Renal pelvis (tissue), 4 donors: ENCODE data around the gene RPS6KA5. TPM values are rescaled to one million over a fixed set of nuclear protein-coding genes. Genes with fewer than 3 reads are reported as not detected.
"Not testable (repeated sequence)": the region's sequence is repeated elsewhere in the genome, so short reads cannot be mapped to it uniquely, and the experiment has no call there.

Experiments used
- DNase-seq: peaks from one replicate; pipeline ENCODE4 v3.0.0-alpha.2; 2013
- polyA plus RNA-seq, 3 donors: library from polyadenylated mRNA; unstranded; fragments of 120-200 nt; gene quantifications; one replicate each; pipeline ENCODE4 v1.2.1, GENCODE V29; 2013; ENCODE audit not compliant: insufficient read length in 3 of 3

The RPS6KA5 gene
- polyA plus RNA-seq, 3 donors, result 6.7 to 7.8 (median 7.7) TPM

DNA sequence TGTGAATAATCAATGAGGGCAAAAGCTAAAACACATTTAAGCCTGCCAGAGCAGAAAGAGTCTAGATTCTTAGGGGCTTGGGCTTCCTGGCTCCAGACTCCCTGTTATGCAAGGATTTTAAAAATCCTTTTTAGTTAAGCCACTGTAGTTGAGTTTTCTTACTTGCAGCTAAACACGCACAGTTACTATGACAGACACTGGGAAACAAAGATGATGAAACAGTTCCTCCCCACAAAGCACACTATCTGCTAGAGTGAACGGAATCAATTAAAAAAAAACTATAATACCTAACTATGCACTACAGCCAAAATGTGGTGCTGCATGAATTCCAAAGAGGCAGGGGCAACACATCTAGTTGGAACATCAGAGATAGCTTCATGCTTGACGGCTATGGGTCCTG is 28.2 kb downstream of the RPS6KA5 start:
- DNase-seq, result no peak

DNA sequence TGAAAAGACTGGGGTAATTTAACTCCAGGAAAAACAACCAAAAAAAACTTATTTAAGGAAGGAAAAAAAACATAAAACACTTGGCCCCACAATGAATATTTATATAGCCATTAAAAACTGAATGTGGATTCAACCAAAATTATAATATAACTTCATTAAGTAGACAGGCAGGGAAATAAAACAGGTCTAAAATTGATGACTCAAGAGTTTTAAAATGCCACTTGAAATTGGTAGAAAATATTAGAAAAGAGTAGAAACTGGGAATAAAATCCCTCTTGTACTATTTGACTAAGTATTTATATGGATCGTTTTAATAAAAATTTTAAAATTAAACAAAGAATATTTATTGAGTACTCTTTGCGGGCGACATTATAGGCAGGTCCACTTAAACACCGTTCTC is 28.8 kb downstream of the RPS6KA5 start:
- no peak for DNase-seq

DNA sequence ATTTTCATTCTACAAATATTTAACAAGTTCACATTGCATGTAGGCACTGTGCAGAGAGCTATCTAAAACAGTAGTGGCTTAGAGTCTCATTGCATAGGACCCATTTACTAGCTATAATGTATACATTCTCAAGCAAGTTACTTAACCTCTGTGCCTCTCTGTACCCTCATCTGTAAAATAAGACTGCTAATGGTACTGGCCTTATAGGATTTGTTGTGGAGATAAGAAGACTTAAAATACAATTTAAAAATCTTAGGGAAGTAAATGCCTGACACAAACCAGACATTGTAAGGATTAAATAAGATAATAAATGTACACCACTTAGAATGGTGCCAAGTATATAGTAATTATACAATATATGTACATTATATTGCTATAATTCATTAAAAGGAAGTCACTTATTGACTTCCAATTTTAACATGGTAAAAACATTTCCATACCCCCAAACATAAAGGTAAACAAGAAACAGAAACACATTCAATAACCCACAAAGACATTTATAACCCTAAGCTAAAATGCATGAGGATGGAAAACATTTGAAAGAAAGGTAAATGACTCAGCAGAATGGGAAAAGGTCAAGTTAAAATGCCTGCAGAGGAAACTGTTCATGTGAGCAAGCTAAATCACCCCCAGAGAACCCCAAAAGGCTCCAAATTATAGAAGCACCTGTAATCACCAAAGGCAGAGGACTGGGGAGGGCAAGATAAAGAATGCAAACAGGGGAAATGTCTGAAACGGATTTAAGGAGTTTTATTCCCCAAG is 30.8 kb downstream of the RPS6KA5 start:
- no peak for DNase-seq

DNA sequence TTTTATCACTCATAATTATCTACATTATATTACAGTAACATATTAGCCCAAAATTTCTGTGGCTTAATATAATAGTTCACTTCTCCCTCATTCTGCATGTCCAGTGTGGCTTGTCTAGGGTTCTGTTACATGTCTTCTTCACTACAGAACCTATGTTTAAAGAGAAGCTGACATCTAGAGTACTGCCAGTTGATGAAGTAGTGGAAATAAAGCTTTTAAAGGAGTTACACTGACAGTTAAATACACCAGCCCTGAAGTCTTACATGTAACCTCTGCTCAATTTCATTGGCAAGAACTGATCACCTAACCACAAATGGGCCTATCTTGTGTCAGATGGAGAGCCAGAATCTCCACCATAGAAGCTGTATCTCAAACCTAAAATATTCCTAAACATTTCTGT is 32.9 kb downstream of the RPS6KA5 start:
- no peak for DNase-seq

DNA sequence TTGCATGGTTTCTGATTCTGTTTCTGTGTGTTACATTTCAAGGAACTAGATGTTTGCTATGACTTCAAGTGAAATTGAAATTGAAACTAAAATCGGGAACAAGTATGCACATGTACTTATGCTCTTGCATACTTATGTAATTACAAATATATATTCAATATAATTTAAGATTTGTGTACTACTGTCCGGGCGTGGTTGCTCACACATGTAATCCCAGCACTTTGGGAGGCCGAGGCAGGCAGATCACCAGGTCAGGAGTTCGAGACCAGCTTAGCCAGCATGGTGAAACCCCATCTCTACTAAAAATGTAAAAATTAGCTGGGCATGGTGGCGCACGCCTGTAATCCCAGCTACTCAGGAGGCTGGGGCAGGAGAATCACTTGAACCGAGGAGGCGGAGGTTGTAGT is 37.8 kb downstream of the RPS6KA5 start:
- not testable (repeated sequence) for DNase-seq

DNA sequence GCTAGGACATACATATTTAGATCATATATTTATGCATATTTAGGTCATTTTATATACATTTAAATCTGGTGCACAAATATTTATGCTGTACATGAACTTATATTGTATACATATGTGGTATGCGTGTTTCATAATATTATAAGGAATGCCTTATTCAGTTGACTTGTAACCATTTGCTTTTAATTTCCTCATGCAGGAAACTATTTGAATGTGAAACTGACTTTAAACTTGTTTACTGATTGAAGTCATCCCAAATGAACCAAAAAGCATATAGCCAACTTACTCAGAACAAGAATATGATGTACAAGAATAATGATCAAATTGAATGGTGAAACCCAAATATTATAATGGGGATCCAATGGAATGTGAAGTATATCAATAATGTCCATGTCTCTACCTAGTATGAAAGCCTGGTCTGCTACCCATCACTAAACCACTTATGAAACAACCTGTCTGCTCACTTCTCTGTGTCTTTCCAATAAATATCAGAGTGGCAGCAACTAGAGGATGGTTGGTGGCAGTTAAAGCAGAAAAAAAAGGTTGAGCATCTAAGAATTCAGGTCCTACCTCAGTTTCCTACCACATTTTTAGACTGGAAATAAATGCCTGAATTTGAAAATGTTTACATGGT is 38.3 kb downstream of the RPS6KA5 start:
- DNase-seq, result no peak

DNA sequence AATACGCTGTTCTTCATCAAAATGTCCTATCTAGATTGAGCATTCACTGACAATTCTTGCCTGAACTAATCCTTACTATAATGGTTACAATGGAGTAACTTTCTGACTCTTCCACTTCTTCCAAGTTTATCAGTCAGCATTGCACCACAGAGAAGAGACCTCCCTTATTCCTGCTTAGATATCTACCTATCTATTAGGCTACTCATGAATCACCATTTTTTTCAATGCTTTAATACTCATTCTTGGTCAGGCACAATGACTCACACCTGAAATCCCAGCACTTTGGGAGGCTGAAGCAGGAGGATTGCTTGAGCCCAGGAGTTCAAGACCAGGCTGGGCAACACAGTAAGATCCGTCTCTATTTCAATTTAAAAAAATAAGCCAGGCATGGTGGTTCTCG is 39.3 kb downstream of the RPS6KA5 start:
- DNase-seq, result no peak

DNA sequence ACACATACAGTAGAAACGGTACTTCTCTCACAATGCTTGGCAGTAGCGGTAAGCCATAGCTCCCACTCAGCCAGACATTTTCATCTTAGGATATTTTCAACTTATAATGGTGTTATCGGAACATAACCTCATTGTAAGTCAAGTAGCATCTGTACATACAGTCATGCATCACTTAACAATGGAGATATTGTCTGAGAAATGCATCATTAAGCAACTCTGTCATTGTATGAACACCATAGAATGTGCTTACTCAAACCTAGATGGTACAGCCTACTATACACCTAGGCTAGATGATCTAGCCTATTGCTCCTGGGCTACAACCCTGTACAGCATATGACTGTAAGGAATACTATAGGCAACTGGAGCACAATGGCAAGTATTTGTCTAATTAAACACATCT is 40.8 kb downstream of the RPS6KA5 start:
- no peak for DNase-seq

DNA sequence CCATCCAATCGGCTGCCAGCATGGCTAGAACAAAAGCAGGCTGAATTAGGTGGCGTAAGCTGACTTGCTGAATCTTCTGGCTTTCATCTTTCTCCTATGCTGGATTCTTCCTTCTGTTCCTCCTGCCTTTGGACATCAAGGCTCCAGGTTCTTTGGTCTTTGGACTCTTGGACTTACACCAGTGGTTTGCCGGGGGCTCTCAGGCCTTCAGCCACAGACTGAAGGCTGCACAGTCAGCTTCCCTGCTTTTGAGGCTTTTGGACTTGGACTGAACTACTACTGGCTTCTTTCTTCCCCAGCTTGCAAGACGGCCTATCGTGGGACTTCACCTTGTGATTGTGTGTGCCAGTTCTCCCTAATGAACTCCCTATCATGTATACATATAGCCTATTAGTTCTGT is 42.0 kb downstream of the RPS6KA5 start:
- no peak for DNase-seq

DNA sequence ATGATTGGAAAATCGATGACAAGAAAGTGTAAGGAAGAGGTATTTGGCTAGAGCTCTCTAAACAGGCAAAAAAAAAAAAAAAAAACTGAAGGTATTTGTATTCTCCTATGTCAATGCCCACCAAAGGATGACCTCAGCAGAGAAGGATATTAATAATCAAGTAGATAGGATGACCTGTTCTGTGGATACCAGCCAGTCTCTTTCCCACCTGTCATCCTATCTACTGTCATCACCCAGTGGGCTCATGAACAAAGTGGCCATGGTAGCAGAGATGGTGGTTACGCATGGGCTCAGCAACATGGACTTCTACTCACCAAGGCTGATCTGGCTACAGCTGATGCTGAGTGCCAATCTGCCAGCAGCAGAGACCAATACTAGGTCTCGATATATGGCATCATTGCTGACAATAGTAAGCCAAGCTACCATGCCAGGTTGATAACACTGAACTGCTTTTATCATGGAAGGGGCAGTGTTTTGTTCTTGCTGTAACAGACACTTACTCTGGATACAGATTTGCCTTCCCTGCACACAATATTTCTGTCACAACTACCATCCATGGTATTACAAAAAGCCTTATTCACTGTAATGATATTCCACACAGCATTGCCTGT is 43.5 kb downstream of the RPS6KA5 start:
- no peak for DNase-seq

DNA sequence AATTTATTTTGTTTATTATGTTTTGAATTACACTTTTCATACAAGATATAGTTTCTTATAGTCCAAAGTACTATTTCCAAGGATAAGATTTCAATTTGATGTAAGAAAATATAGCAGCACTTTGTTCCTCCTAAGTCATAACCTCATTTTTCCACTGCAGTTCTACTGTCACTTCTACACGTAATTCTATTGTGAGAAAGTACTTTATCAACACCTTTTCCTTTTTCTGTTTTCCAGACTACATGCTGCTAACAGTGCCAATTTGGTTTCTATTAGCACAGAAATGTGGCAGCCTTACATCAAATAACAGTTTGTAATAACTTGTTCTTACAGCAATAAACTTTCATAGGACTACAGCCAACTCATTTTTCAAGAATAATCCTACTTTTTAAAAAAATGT is 45.0 kb downstream of the RPS6KA5 start:
- DNase-seq, result no peak

DNA sequence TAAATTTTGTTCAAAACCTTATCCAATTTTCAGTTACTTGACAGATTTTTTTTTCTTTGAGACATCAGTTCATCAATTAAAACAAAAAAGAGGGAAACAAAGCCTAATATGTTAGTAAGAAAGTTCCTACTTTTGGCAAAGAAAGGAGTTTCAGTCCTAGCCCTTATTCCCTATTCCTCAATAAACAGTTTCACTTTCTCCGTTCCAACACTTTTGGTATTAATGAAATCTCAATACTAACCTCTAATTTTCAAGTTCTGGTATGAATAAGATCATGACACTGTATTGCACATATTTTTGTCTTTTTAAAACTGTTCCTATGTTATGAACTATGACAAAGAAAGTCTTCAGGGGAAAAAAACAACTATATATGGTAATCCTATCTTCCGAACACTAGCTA is 48.4 kb downstream of the RPS6KA5 start:
- DNase-seq, result no peak

DNA sequence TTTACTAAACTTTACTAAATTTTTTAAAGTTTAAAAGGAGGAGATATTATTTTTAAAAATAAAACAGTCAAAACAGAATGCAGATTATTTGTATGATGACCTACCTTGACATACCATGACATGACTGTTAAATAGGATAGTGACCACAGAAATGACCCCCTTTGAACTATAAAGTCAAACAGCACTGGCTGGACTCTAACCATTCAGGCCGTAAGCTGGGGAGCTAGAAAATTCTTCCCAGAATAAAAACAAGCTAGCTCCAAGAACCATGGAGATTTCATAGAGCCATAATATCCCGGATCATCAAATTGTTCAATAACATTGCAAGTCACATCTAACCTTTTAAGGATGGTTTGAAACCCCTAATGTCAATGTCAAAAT is 50.3 kb downstream of the RPS6KA5 start:
- DNase-seq, result no peak

DNA sequence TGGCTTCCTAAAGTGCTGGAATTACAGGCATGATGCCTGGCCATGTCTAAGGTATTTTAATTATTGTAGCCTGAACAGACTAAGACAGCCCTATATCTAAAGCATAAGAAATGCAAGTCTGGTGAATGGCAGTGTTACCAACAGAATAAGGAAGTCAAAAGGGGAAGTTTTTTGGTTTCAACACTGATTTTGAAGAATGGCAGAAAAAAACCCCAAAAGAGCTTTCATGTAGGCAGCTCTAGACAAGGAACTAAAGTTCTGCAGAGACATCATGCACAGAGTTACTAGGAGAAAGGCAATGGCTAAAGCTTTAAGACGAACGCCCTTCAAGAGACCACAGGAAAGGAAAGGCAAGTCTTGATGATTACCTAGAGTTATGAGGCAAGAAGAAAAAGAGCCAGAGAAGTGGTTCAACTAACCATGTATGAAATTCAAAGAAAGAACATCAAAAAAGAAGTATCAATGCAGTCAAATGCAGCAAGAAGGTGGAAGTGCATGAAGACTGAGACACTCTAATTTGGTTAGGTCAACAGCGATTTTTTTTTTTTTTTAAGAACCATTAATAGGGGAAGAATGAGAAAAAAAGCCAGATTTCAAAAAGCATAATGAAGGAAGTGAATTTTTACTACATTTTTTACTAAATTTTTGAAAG is 50.8 kb downstream of the RPS6KA5 start:
- no peak for DNase-seq

DNA sequence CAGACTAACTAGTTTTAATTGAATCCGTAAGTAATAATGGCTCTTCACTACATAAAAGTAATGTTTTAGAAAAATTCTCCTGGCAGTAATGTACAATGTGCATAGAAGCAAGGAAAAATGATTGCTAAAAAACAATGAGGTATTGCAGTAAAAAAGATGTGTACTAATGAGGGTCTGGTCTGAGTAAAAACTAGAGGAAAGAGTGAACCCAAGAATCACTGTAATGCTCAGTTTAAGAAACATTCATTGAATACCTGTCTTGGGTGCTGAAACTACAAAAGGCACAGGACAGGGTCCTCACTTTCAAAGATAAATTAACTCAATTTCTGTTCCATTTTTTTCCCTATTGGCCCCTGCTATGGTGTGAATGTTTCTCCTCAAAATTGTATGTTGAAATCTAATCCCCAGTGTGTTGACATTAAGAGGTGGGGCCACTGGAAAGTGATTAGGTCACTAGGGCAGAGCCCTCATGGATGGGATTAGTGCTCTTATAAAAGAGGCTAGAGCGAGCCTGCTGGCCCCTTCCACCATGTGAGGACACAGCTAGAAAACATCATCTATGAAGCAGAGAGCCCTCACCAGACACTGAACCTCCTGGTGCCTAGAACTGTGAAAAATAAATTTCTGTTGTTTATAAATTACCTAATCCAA is 51.6 kb downstream of the RPS6KA5 start:
- no peak for DNase-seq

DNA sequence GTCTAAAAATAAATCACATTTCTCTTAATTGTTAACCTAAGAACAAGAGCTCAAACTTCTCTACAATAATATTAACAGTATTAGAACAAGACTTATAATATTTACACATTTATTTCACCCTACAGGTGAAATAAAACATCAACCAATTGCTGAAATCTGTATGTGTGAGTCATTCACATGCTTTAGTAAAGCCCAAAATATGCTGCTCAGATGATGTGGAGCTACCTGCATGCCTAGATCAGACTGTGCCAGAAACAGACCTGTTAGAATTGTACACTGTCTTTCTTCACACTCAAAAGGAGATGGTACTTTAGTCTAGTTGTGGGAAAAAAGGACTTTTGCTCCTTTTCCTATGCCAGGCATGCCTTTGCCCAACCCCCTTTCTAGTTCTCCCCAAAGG is 54.7 kb downstream of the RPS6KA5 start:
- no peak for DNase-seq

DNA sequence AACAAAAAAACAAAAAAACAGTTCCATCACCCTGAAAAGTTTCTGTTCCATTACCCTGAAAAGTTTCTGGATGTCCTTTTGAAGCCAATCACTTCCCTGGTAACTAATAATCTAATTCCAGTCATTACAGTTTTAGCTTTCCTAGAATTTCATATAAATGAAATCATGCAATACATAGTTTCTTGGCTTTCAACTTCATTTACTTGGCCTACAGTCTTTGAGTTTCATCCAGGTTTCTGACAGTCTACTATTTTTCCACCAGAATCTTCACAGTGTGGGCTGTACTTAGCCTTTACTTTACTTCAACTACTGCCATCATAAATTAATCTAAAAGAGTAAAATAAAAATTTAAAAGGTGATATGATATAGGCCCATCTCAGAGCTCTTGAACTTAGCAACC is 55.5 kb downstream of the RPS6KA5 start:
- no peak for DNase-seq

DNA sequence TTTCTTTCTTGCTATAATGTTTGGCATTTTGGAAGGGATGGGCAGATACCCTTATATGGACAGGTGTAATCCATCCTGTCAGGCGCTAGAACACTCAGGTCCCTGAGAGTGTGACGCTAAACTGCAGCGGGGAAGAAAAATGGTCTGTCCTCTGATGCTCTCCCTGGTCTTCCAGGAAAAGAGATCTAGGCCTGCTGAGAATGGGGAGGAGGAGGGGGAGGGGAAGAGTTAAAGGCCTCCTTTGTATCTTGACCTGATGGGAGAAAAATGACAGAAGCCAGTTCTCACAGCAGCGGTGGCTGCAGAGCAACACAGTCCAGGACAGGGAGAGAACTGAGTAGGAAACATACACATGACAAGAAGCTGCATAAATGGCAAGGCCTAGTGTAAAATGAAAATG is 61.1 kb downstream of the RPS6KA5 start:
- no peak for DNase-seq

DNA sequence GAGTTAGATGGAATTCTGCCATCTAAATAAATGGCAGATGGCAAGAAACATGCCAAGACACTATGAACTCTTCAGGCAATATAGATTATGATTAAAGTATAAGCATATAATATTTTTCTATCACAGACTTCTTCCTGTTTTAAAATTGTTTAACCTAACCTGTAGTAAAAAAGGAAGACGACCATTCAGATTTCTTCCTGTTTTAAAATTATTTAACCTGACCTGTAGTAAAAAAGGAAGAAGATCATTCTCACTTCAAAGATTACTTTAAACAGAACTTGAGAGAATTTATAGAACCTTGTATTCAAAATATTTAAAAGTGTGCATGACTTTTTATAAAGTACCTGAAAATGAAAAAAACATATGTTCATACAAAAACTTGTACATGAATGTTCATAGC is 63.5 kb downstream of the RPS6KA5 start:
- DNase-seq, result no peak

DNA sequence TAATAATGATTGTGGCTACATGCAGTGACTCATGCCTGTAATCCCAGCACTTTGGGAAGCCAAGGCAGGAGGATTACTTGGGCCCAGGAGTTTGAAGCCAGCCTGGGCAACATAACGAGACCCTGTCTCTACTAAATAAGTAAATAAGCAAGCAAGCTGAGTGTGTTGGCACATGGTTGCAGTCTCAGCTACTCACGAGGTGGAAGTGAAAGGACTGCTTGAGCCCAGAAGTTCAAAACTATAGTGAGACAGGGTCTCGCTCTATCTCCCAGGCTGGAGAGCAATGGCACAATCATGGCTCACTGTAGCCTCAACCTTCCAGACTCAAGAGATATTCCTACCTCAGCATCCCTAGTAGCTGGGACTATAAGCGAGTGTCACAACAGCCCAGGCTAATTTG is 64.7 kb downstream of the RPS6KA5 start:
- no peak for DNase-seq

DNA sequence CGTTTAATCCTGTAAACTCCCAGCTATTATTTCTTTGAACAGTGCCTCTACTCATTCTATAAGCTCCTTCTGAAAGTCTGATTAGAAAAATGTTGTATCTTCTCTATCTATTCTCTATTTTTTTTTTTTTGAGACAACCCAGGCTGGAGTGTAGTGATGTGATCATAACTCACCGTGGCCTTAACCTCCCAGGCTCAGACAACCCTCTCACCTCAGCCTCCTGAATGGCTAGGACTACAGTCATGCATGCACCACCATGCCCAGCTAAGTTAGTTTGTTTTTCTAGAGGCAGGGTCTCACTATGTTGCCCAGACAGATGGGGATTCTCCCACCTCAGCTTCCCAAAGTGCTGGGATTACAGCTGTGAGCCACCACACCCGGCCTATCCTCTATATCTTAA is 66.6 kb downstream of the RPS6KA5 start:
- DNase-seq, result no peak

DNA sequence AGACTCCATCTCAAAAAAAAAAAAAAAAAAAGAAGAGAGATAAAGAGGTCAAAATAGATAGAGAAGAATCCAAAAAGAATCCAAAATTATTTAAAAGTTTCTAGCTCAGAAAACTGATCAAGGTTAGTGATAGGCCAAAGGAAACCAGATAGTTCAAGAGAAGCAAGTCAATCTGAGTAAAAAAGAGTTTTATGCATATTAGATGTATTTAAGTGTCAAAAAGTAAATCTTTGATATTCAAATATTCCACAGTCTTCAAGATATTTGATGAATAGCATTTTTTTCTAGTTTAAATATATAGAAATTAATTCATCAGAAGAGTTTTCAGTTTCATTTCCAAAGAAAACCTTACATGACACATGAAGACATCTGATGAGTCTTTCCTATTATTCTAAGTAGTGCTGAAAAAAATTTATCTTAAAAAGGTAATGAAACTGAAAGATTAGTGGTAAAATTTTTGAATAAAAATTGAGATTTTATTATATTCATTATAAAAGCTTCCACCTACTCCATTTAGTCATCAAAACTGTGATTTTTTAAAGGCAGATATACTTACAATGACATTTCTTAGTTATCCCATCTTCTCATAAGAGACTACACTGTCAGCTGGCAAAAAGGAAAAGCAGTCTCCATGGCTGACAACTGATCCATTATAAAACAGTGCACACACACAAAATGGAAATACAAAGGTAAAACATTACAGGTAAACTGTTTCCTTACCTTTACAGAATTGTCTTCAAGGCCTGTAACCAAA is 68.6 kb downstream of the RPS6KA5 start:
- DNase-seq, result no peak
